Natural killer cell (primary cell): ENCODE results near the gene NOP14. TPM values are rescaled to one million over a fixed set of nuclear protein-coding genes. Genes with fewer than 3 reads are reported as not detected.

ENCODE experiments used
- ATAC-seq, 3 donors: fragments of 150-1000 bp in 2 of 3; fragments of 200-7000 bp in 1 of 3; cut with Tn5 transposase; 1 replicate in 1 of 3; 2 replicates in 2 of 3; pipeline ENCODE4 v1.10.0; 2021; ENCODE audit warnings: mild to moderate bottlenecking in 2 of 3, moderate library complexity in 2 of 3
- DNase-seq, 2 donors: peaks; one replicate each; pipeline versions ENCODE4 v3.0.0 to v3.0.0-alpha.2; 2013 to 2021; ENCODE audit warnings: mixed read lengths in 1 of 2
- H3K27ac ChIP-seq: one replicate; pipeline ENCODE4 v1.5.1; 2013; ENCODE audit warnings: mild to moderate bottlenecking, low read length
- H3K27me3 ChIP-seq: one replicate; pipeline ENCODE4 v1.6.1; 2013; ENCODE audit warnings: low read length; ENCODE audit not compliant: control insufficient read depth, insufficient read depth
- H3K36me3 ChIP-seq: one replicate; pipeline ENCODE4 v1.6.1; 2013; ENCODE audit warnings: low read length; ENCODE audit not compliant: control insufficient read depth, insufficient read depth
- H3K4me1 ChIP-seq: one replicate; pipeline ENCODE4 v1.6.1; 2013; ENCODE audit warnings: low read length; ENCODE audit not compliant: control insufficient read depth, insufficient read depth
- H3K4me3 ChIP-seq: one replicate; pipeline ENCODE4 v1.5.1; 2013; ENCODE audit warnings: low read length
- H3K9me3 ChIP-seq: one replicate; pipeline ENCODE4 v1.6.1; 2013; ENCODE audit warnings: low read length; ENCODE audit not compliant: control insufficient read depth, insufficient read depth
- H3K27ac Mint-ChIP-seq, 2 donors: one replicate each; pipeline ENCODE4 v1.8.0; 2022; ENCODE audit warnings: mild to moderate bottlenecking in 2 of 2, mixed read lengths in 2 of 2, moderate library complexity in 1 of 2
- H3K27me3 Mint-ChIP-seq, 2 donors: one replicate each; pipeline ENCODE4 v1.8.0; 2022; ENCODE audit warnings: low read depth in 2 of 2, mixed read lengths in 2 of 2
- H3K36me3 Mint-ChIP-seq: one replicate; pipeline ENCODE4 v1.8.0; 2022; ENCODE audit warnings: mixed read lengths
- H3K4me1 Mint-ChIP-seq, 2 donors: one replicate each; pipeline ENCODE4 v1.8.0; 2022; ENCODE audit warnings: mixed read lengths in 2 of 2
- H3K4me3 Mint-ChIP-seq: one replicate; pipeline ENCODE4 v1.8.0; 2022; ENCODE audit warnings: mild to moderate bottlenecking, moderate library complexity, mixed read lengths
- H3K9me3 Mint-ChIP-seq, 2 donors: one replicate each; pipeline ENCODE4 v1.8.0; 2022; ENCODE audit warnings: mixed read lengths in 2 of 2
- CTCF ChIP-seq: fragments of 200-600 bp; IDR thresholded peaks from one replicate; pipeline ENCODE4 v1.8.0; 2022; ENCODE audit warnings: antibody characterized with exemption
- WGBS: methylation state at CpG from one replicate; pipeline ENCODE4 v1.1.7; 2013; ENCODE audit warnings: missing lambda C conversion rate; ENCODE audit not compliant: insufficient coverage; 5-methylcytosine and 5-hydroxymethylcytosine counted together
- intact Hi-C: fragments of 100-400 bp; cut with micrococcal nuclease; formaldehyde crosslinking; loops from one replicate; pipeline ENCODE4 v1.14.2; 2022
- total RNA-seq, 4 donors: library from RNA; stranded (reverse); fragments of 120-200 nt in 1 of 4; gene quantifications; one replicate each; pipeline versions ENCODE4 v1.2.3 to v1.2.4, GENCODE V29; 2013 to 2022

The NOP14 gene
- total RNA-seq, 3 donors from 2014 or later (not counting 1 experiment from before 2014, with no cell fraction given), result 20.9 to 25.0 (median 21.1) TPM

- no peak overlapping the region for H3K27ac ChIP-seq
- peaks cover 26% of the 10 kb centered on the region for H3K4me1 ChIP-seq
- peak in 2 of 3 donors; percentile 20 to 27 for ATAC-seq
- no peaks in the 10 kb centered on the region for H3K36me3 Mint-ChIP-seq
- H3K36me3 ChIP-seq, result no peaks in the 10 kb centered on the region
- TF ChIP-seq CTCF, result no peak
- no peaks in the 10 kb centered on the region for H3K9me3 ChIP-seq
- H3K27me3 ChIP-seq, result no peaks in the 10 kb centered on the region
- H3K9me3 Mint-ChIP-seq, result no peaks in the 10 kb centered on the region
- intact Hi-C loops, result loop anchor here (2.0 to 10.0 kb wide), 4 partner anchors 29 to 545 kb away; partner anchors contain the start of genes CFAP99 and ZFYVE28
- WGBS, result under 1% methylated on average over 38 of the region's 38 CpGs
- H3K27me3 Mint-ChIP-seq, result no peaks in the 10 kb centered on the region
- H3K4me1 Mint-ChIP-seq, result peaks cover 28 to 42% of the 10 kb centered on the region in 2 donors
- peak overlapping the region; percentile 43 to 90 for H3K27ac Mint-ChIP-seq
- no peak for DNase-seq
- H3K4me3 Mint-ChIP-seq, result peak overlapping the region; percentile 91
- peak overlapping the region; percentile 50 for H3K4me3 ChIP-seq
These were observed 813 bp upstream of the NOP14 start for GRCh38 chr4:2963966-2964471.

- Mint-ChIP-seq H3K4me3 (peak overlapping the region; percentile 91), H3K9me3 (no peaks in the 10 kb centered on the region), H3K27ac (peak overlapping the region; percentile 88 to 90), H3K27me3 (no peaks in the 10 kb centered on the region), H3K4me1 (peaks cover 39 to 47% of the 10 kb centered on the region in 2 donors), H3K36me3 (peaks cover 5% of the 10 kb centered on the region)
- Histone ChIP-seq H3K27ac (peak overlapping the region; percentile 71), H3K27me3 (no peaks in the 10 kb centered on the region), H3K4me1 (peaks cover 26% of the 10 kb centered on the region), H3K9me3 (no peaks in the 10 kb centered on the region), H3K4me3 (peak overlapping the region; percentile 71), H3K36me3 (peaks cover 10% of the 10 kb centered on the region)
- intact Hi-C loops, result loop anchor here (2.0 to 10.0 kb wide), 4 partner anchors 28 to 544 kb away; partner anchors contain the start of genes CFAP99 and ZFYVE28
- ATAC-seq (peak; percentile 34 to 43 (median 39)), DNase-seq (no peak)
- under 1% methylated on average over 40 of the region's 40 CpGs for WGBS
- TF ChIP-seq CTCF, result no peak
These were observed 512 bp downstream of the NOP14 start for GRCh38 chr4:2962614-2963174.

- WGBS, result 62% methylated on average over 10 of the region's 14 CpGs
- Mint-ChIP-seq H3K27ac (peak overlapping the region; percentile 88 to 90), H3K4me3 (peak overlapping the region; percentile 91), H3K9me3 (no peaks in the 10 kb centered on the region), H3K36me3 (peaks cover 9% of the 10 kb centered on the region), H3K27me3 (no peaks in the 10 kb centered on the region), H3K4me1 (peaks cover 43 to 47% of the 10 kb centered on the region in 2 donors)
- Histone ChIP-seq H3K4me1 (peaks cover 26% of the 10 kb centered on the region), H3K27ac (no peak overlapping the region), H3K9me3 (no peaks in the 10 kb centered on the region), H3K36me3 (peaks cover 16% of the 10 kb centered on the region), H3K4me3 (peak overlapping the region; percentile 71), H3K27me3 (no peaks in the 10 kb centered on the region)
- intact Hi-C loops, result loop anchor here (2.0 to 10.0 kb wide), 4 partner anchors 27 to 543 kb away; partner anchors contain the start of genes CFAP99 and ZFYVE28
- peak in 1 of 2 donors; percentile 61 for DNase-seq
- no peak for ATAC-seq
- peak; percentile 13 for TF ChIP-seq CTCF
These were observed 1.3 kb downstream of the NOP14 start for GRCh38 chr4:2961811-2962441.
